Measurements from ENCODE around the gene TMEM79. TPM values are rescaled to one million over a fixed set of nuclear protein-coding genes. Genes with fewer than 3 reads are reported as not detected.

The TMEM79 gene, protein sequence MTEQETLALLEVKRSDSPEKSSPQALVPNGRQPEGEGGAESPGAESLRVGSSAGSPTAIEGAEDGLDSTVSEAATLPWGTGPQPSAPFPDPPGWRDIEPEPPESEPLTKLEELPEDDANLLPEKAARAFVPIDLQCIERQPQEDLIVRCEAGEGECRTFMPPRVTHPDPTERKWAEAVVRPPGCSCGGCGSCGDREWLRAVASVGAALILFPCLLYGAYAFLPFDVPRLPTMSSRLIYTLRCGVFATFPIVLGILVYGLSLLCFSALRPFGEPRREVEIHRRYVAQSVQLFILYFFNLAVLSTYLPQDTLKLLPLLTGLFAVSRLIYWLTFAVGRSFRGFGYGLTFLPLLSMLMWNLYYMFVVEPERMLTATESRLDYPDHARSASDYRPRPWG
- total RNA-seq, result 1.2 and 1.3 TPM in 2 replicates

DNA sequence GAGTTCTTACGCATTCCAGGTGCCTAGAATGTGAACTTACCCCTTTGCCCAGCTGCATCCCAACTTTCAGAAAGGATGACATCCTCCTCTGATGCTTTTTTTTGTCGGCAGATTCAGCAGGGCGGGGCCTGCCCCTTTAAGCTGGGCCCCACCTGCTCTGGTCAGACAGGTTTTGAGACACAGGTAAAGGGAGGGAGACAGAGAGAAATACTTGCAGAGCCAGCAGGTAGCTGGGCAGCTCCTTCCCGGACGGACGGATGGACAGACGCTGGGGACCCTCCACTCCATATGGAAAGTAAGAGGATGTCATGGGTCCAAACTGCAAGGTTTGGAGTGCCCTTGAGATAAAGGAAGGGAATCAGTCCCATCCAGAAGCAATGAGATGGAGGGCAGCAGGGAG, at the start of gene TMEM79:
TSS of gene TMEM79 (plus strand) at position 214 of the 400 bp plus-strand sequence. CDS start 902 bp downstream, outside the sequence.

DNA sequence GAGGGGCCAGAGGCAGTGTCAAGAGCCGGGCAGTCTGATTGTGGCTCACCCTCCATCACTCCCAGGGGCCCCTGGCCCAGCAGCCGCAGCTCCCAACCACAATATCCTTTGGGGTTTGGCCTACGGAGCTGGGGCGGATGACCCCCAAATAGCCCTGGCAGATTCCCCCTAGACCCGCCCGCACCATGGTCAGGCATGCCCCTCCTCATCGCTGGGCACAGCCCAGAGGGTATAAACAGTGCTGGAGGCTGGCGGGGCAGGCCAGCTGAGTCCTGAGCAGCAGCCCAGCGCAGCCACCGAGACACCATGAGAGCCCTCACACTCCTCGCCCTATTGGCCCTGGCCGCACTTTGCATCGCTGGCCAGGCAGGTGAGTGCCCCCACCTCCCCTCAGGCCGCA, 42.2 kb upstream of the TMEM79 start, which contains the start of gene BGLAP:
TSS of gene BGLAP (plus strand) at position 259 of the 400 bp plus-strand sequence. CDS start at position 307, 48 bp downstream.

GRCh38 chr1:156247460-156248322, 36.4 kb upstream of the TMEM79 start, which contains the start of gene PAQR6:
TSS of gene PAQR6 (minus strand) at chr1:156248056. CDS start at chr1:156246731, 1,325 bp downstream.

GRCh38 chr1:156282479-156283222, 1.5 kb upstream of the TMEM79 start, which contains the start of gene SMG5:
TSS of gene SMG5 (minus strand) at chr1:156282825. CDS start at chr1:156282680, 145 bp downstream.

DNA sequence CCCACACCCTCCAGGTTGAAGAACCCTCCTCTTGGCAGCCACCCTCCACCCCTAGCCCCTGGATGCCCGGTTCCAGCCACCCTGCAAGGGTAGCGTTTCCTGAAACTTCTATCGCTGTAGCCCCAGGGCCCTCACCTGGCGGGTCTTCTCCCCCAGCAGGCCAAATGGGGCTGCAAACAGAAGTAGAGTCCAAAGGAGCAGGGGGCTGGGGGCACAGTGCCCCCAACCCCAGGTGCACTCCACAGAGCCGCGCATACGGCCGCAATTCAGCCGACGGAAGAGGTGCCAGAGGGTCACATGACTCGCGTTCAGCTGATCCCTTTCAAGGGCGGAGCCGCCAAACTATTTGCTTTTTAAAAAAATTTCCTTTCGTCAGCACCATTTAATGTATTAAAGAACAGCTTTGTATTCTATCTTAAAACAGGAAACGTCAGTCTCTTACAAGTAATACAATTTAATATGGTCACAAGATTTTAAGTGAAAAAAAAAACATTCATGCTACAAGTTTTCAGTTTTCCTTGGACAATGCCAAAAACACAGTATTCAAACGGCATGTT, 11.3 kb downstream of the TMEM79 start, which contains the start of gene GLMP:
TSS of gene GLMP (minus strand) at position 289 of the 557 bp plus-strand sequence. CDS start at position 255, 34 bp downstream.

DNA sequence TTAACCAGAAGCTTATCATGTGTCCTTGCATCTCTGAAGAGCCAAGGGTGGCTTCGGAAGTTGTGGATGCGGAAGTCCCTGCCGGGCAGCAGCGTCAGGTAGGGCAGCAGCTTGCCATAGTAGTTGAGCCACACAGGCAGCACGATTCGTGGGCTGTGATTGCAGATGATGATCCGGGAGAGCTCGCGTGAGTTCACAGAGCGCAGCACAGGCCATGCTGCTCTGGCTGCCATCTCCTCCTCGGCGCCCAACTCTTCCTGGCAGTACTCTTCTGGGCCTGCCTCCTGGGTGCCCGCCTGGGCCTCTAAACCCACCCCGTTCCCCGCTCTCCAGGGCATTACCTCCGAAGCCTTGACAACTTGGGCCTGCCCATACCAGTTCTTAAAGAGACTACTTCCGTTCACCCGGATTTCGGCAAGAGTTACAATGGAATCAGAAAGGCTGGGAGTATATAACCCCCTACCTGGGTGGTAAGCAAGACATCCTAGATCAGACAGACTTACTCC, 14.8 kb downstream of the TMEM79 start, which contains the start of gene VHLL:
TSS of gene VHLL (minus strand) at position 456 of the 506 bp plus-strand sequence. CDS start at position 338, 118 bp downstream.

DNA sequence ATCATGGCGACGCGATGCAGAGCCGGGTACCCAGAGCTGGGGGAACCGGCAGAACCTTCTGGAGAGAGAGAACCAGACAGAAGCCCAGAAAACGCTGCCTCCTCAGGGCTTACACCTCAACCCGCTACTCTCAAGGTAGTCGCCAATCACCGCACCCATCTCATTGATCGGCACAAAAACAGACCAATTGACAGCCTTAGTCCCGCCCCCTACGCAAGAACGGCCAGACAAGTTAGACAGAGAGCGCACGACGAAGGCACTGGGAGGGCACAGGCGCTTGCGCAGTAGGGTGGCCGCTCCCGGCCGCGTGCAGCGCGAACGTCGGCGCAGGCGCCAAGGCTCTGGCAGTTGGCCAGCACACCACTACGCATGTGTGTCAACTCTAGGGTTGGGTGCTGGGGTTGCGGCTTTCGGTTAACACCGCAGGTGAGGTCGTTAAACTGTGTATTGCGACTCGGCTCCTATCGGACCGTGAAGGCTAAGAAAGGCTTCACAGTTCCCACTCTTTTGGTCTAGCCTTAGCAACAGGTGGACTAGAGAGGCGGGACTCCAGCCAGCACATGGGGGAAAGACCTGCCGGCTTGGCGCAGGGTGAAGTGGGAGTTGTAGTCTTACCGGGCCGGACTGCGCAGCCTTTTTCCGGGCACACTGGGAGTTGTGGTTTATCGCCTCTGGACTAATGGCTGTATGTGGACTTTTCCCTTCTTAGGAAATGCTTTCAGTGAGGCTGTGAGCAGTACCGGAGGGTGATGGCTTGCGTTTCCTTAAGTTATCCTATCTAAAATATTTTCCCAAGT, 54.3 kb downstream of the TMEM79 start, which contains the start of the genes CCT3 and TSACC:
TSS of gene CCT3 (minus strand) at position 113 of the 797 bp plus-strand sequence. CDS start at position 5, 108 bp downstream.
TSS of gene TSACC (plus strand) at position 347 of the 797 bp plus-strand sequence. CDS start 1,232 bp downstream, outside the sequence.

Other genes with a start within 250 kb of the TMEM79 start
- 6.4 and 6.9 TPM in 2 replicates for gene UBQLN4, start 230.5 kb upstream of the TMEM79 start, total RNA-seq
- gene LAMTOR2, start 229.5 kb upstream of the TMEM79 start, total RNA-seq, result 68.1 and 77.3 TPM in 2 replicates
- 0.09 TPM in 1 of 2 replicates, not detected in the other for gene RAB25, start 223.2 kb upstream of the TMEM79 start, total RNA-seq
- gene MEX3A, start 201.9 kb upstream of the TMEM79 start, total RNA-seq, result 1.2 and 1.4 TPM in 2 replicates
- gene LMNA, start 169.6 kb upstream of the TMEM79 start, total RNA-seq, result 1,299 and 1,396 TPM in 2 replicates
- gene SEMA4A, start 130.7 kb upstream of the TMEM79 start, total RNA-seq, result 0.95 and 1.6 TPM in 2 replicates
- gene SLC25A44, start 90.2 kb upstream of the TMEM79 start, total RNA-seq, result 5.5 and 6.0 TPM in 2 replicates
- 16.2 and 24.6 TPM in 2 replicates for gene PMF1, start 71.3 kb upstream of the TMEM79 start, total RNA-seq
- 0.16 and 0.26 TPM in 2 replicates for gene BGLAP, start 42.1 kb upstream of the TMEM79 start, total RNA-seq
- gene PAQR6, start 36.3 kb upstream of the TMEM79 start, total RNA-seq, result 0.47 and 0.60 TPM in 2 replicates
- 26.0 and 29.8 TPM in 2 replicates for gene SMG5, start 1.5 kb upstream of the TMEM79 start, total RNA-seq
- gene GLMP, start 11.4 kb downstream of the TMEM79 start, total RNA-seq, result 71.4 and 91.9 TPM in 2 replicates
- 0.17 TPM in 1 of 2 replicates, not detected in the other for gene VHLL, start 15.0 kb downstream of the TMEM79 start, total RNA-seq
- 335 and 443 TPM in 2 replicates for gene CCT3, start 54.0 kb downstream of the TMEM79 start, total RNA-seq
- gene TSACC, start 54.2 kb downstream of the TMEM79 start, total RNA-seq, result not detected in 2 replicates
- not detected in 2 replicates for gene RHBG, start 84.9 kb downstream of the TMEM79 start, total RNA-seq
- 3.6 and 4.5 TPM in 2 replicates for gene MEF2D, start 216.4 kb downstream of the TMEM79 start, total RNA-seq

Data from bronchial smooth muscle cell (primary cell).